Neural progenitor cell (in vitro differentiated cells): Measurements from ENCODE around the gene CEP128.

Source experiments
- EZH2 ChIP-seq: fragments of 200-600 bp; sonication (generic); IDR thresholded peaks from 2 replicates; pipeline ENCODE4 v1.6.1; 2017; ENCODE audit warnings: antibody characterized with exemption, mild to moderate bottlenecking, moderate library complexity
- TF ChIP-seq, protein P1 (sequence below): fragments of 200-600 bp; sonication (generic); IDR thresholded peaks from 2 replicates; pipeline ENCODE4 v1.5.1; 2017; ENCODE audit warnings: antibody characterized with exemption, mild to moderate bottlenecking

DNA sequence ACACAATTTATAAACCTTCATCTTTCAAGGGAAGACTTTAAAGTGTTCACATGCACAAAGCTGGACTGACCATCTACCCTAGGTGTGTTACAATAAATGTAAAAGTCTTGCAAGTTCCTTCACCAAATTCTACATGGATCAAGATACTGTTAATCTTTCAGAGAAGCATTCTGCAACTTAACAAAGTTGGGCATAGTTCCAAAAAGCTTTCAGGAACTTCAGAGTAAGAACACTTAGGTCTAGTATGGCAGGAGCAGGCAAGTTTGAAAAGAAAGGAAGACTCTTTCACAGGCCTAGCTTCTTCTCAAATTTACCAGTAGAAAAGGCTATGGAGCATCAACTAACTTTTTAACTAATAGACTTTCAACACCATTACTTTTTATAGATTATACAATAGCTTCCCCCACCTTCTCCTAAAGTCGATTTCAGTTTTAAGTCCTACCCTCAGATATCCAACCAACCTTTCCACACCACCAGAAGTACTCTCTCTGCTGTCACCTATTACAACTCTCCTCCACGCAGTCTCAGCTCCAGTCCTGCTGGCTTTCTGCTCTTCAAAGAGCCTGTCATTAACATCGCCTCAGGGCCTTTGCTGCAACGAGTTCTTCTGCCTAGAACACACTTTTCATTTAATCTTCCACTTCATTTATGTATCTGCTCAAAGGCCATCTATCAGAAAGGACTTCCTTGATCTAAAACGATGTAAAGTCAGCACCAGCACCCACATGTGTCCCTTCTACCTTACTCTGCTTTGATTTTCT is 333.9 kb downstream of the CEP128 start:
- TF ChIP-seq, protein P1, sequence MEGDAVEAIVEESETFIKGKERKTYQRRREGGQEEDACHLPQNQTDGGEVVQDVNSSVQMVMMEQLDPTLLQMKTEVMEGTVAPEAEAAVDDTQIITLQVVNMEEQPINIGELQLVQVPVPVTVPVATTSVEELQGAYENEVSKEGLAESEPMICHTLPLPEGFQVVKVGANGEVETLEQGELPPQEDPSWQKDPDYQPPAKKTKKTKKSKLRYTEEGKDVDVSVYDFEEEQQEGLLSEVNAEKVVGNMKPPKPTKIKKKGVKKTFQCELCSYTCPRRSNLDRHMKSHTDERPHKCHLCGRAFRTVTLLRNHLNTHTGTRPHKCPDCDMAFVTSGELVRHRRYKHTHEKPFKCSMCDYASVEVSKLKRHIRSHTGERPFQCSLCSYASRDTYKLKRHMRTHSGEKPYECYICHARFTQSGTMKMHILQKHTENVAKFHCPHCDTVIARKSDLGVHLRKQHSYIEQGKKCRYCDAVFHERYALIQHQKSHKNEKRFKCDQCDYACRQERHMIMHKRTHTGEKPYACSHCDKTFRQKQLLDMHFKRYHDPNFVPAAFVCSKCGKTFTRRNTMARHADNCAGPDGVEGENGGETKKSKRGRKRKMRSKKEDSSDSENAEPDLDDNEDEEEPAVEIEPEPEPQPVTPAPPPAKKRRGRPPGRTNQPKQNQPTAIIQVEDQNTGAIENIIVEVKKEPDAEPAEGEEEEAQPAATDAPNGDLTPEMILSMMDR: no peak
- no peak for TF ChIP-seq EZH2
